Measurements from ENCODE around the gene ABHD16A. TPM values are rescaled to one million over a fixed set of nuclear protein-coding genes. Genes with fewer than 3 reads are reported as not detected.

The ABHD16A gene
- polyA plus RNA-seq, 1 donor from 2014 or later: 130 TPM

- Histone ChIP-seq H3K4me3 (ENCODE audit: low read length) (peak overlapping the region; percentile 23), H2AFZ (ENCODE audit: low read depth, low read length) (peak overlapping the region; percentile 84)
Measured at GRCh38 chr6:31713991-31714684, 11.0 kb upstream of the ABHD16A start.

DNA sequence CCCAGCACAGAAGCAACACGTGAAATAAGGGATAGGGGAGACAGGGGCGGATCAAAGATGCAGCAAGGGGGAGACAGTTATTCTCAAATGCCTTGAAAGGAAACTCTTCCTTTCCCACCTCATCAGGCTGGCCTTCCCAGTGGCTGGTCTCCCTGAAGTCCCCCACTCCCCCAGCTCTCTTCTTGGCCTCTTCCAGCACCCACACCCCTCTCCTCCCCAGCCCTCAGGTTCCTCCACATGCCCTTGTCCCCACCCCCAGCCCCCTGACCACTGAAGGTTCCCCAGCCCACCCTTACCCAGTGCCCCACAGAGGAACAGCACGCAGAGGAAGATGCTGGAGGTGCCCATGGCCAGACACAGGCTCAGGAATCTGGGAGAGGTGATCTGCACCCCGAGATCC lies 10.3 kb upstream of the ABHD16A start:
- no peaks in the 10 kb centered on the region for H3K27me3 ChIP-seq (ENCODE audit: insufficient read depth, low read depth, low read length)
- H3K9ac ChIP-seq (ENCODE audit: low read length): peak overlapping the region; percentile 48
- H3K79me2 ChIP-seq (replicated peaks; ENCODE audit: insufficient read depth, low read length): no peaks in the 10 kb centered on the region
- no peaks in the 10 kb centered on the region for H3K36me3 ChIP-seq (ENCODE audit: insufficient read depth, low read length)
- no peaks in the 10 kb centered on the region for H3F3A ChIP-seq (ENCODE audit: insufficient read depth, low read length, poor library complexity, severe bottlenecking)
- H3K4me3 ChIP-seq (ENCODE audit: low read length): peak overlapping the region; percentile 23
- TF ChIP-seq POLR2AphosphoS5 (IDR thresholded peaks at IDR 0.05) (no peak), SMC3 (conservative IDR thresholded peaks at IDR 0.05; ENCODE audit: poor library complexity) (no peak)
- H3K9me3 ChIP-seq (ENCODE audit: low read length): no peaks in the 10 kb centered on the region
- H4K20me1 ChIP-seq (ENCODE audit: insufficient read depth): no peaks in the 10 kb centered on the region
- no peak overlapping the region for H3K4me2 ChIP-seq (ENCODE audit: low read length)
- peak overlapping the region; percentile 12 for H3K27ac ChIP-seq (ENCODE audit: low read length)
- no peak overlapping the region for H2AFZ ChIP-seq (ENCODE audit: low read depth, low read length)
- no peaks in the 10 kb centered on the region for H3K9me2 ChIP-seq (ENCODE audit: insufficient read depth, low read length)

More at GRCh38 chr6:31713991-31714684, 11.0 kb upstream of the ABHD16A start:
- TF ChIP-seq EP300 (conservative IDR thresholded peaks at IDR 0.05; ENCODE audit: poor library complexity, severe bottlenecking) (no peak), TAF1 (IDR thresholded peaks at IDR 0.05; ENCODE audit: low read depth) (peak; percentile 33)
- Histone ChIP-seq H3K4me2 (ENCODE audit: low read length) (peak overlapping the region; percentile 30), H3K9ac (ENCODE audit: low read length) (peak overlapping the region; percentile 48), H4K20me1 (ENCODE audit: insufficient read depth) (no peaks in the 10 kb centered on the region), H3K27ac (ENCODE audit: low read length) (peak overlapping the region; percentile 56), H3F3A (ENCODE audit: insufficient read depth, low read length, poor library complexity, severe bottlenecking) (no peaks in the 10 kb centered on the region), H3K9me3 (ENCODE audit: low read length) (no peaks in the 10 kb centered on the region), H3K27me3 (ENCODE audit: insufficient read depth, low read depth, low read length) (no peaks in the 10 kb centered on the region), H3K79me2 (replicated peaks; ENCODE audit: insufficient read depth, low read length) (no peaks in the 10 kb centered on the region), H3K36me3 (ENCODE audit: insufficient read depth, low read length) (no peaks in the 10 kb centered on the region), H3K9me2 (ENCODE audit: insufficient read depth, low read length) (no peaks in the 10 kb centered on the region)

- no peaks in the 10 kb centered on the region for H3K9me2 ChIP-seq (ENCODE audit: insufficient read depth, low read length)
- no peak overlapping the region for H3K9ac ChIP-seq (ENCODE audit: low read length)
- H3K27me3 ChIP-seq (ENCODE audit: insufficient read depth, low read depth, low read length): no peaks in the 10 kb centered on the region
- H3K9me3 ChIP-seq (ENCODE audit: low read length): no peaks in the 10 kb centered on the region
- TF ChIP-seq RAD21 (conservative IDR thresholded peaks at IDR 0.05) (no peak), EP300 (conservative IDR thresholded peaks at IDR 0.05; ENCODE audit: poor library complexity, severe bottlenecking) (no peak), SMC3 (conservative IDR thresholded peaks at IDR 0.05; ENCODE audit: poor library complexity) (no peak), EZH2 (IDR thresholded peaks at IDR 0.05; ENCODE audit: borderline replicate concordance, insufficient read depth, low read length, poor library complexity, severe bottlenecking) (no peak)
- TF ChIP-seq, protein P1, sequence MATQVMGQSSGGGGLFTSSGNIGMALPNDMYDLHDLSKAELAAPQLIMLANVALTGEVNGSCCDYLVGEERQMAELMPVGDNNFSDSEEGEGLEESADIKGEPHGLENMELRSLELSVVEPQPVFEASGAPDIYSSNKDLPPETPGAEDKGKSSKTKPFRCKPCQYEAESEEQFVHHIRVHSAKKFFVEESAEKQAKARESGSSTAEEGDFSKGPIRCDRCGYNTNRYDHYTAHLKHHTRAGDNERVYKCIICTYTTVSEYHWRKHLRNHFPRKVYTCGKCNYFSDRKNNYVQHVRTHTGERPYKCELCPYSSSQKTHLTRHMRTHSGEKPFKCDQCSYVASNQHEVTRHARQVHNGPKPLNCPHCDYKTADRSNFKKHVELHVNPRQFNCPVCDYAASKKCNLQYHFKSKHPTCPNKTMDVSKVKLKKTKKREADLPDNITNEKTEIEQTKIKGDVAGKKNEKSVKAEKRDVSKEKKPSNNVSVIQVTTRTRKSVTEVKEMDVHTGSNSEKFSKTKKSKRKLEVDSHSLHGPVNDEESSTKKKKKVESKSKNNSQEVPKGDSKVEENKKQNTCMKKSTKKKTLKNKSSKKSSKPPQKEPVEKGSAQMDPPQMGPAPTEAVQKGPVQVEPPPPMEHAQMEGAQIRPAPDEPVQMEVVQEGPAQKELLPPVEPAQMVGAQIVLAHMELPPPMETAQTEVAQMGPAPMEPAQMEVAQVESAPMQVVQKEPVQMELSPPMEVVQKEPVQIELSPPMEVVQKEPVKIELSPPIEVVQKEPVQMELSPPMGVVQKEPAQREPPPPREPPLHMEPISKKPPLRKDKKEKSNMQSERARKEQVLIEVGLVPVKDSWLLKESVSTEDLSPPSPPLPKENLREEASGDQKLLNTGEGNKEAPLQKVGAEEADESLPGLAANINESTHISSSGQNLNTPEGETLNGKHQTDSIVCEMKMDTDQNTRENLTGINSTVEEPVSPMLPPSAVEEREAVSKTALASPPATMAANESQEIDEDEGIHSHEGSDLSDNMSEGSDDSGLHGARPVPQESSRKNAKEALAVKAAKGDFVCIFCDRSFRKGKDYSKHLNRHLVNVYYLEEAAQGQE (IDR thresholded peaks at IDR 0.05; ENCODE audit: borderline replicate concordance): no peak
- H3K4me3 ChIP-seq (ENCODE audit: low read length): no peak overlapping the region
- H3F3A ChIP-seq (ENCODE audit: insufficient read depth, low read length, poor library complexity, severe bottlenecking): no peaks in the 10 kb centered on the region
- H3K4me2 ChIP-seq (ENCODE audit: low read length): no peak overlapping the region
- no peaks in the 10 kb centered on the region for H4K20me1 ChIP-seq (ENCODE audit: insufficient read depth)
- no peak overlapping the region for H3K27ac ChIP-seq (ENCODE audit: low read length)
- H2AFZ ChIP-seq (ENCODE audit: low read depth, low read length): no peak overlapping the region
- no peaks in the 10 kb centered on the region for H3K79me2 ChIP-seq (replicated peaks; ENCODE audit: insufficient read depth, low read length)
- no peaks in the 10 kb centered on the region for H3K36me3 ChIP-seq (ENCODE audit: insufficient read depth, low read length)
Measured at GRCh38 chr6:31712296-31712695, 9.2 kb upstream of the ABHD16A start.

All from neural cell (in vitro differentiated cells).